GM12801 (cell line): ENCODE data around the gene DUOX1.

ENCODE experiments used
- CTCF ChIP-seq: IDR thresholded peaks from one replicate; pipeline ENCODE4 v1.5.1; 2011; ENCODE audit warnings: control low read depth; ENCODE audit not compliant: insufficient read length; ENCODE audit errors: extremely low read depth

DUOX1 gene

GRCh38 chr15:45187894-45188830, 58.4 kb downstream of the DUOX1 start, which contains the start of gene SHF:
Gene SHF (minus strand): TSS chr15:45187966. CDS start chr15:45187951, 15 bp downstream.
- no peak for TF ChIP-seq CTCF

- TF ChIP-seq CTCF = no peak
These were observed 67.7 kb downstream of the DUOX1 start for GRCh38 chr15:45197512-45197911.

- TF ChIP-seq CTCF = no peak
These were observed 68.7 kb downstream of the DUOX1 start for GRCh38 chr15:45198337-45199135.

- TF ChIP-seq CTCF = no peak
These were observed 69.5 kb downstream of the DUOX1 start for GRCh38 chr15:45199136-45199810.

GRCh38 chr15:45200001-45200798, 70.4 kb downstream of the DUOX1 start:
- TF ChIP-seq CTCF = no peak

- no peak for TF ChIP-seq CTCF
These were observed 71.2 kb downstream of the DUOX1 start for GRCh38 chr15:45200799-45201556.
